Femur (tissue), 1 donor: ENCODE results near the gene SNX25.
"Not testable (repeated sequence)": the region's sequence is repeated elsewhere in the genome, so short reads cannot be mapped to it uniquely, and the experiment has no call there.

Experiments
- DNase-seq: peaks from one replicate; pipeline ENCODE4 v3.0.0-alpha.2; 2017

SNX25 gene

GRCh38 chr4:185205697-185206342 is 3.6 kb upstream of the SNX25 start:
- DNase-seq, result no peak

- DNase-seq, result no peak
Measured at GRCh38 chr4:185207466-185207865, 1.9 kb upstream of the SNX25 start.

- not testable (repeated sequence) for DNase-seq
Measured at GRCh38 chr4:185209852-185210101, 379 bp downstream of the SNX25 start.

- DNase-seq, result peak; percentile 72
Measured at GRCh38 chr4:185210102-185210981, 944 bp downstream of the SNX25 start.

GRCh38 chr4:185211035-185211434 is 1.6 kb downstream of the SNX25 start:
- no peak for DNase-seq

GRCh38 chr4:185211641-185212040 is 2.2 kb downstream of the SNX25 start:
- DNase-seq, result no peak

- no peak for DNase-seq
Measured at GRCh38 chr4:185212581-185212980, 3.2 kb downstream of the SNX25 start.

- no peak for DNase-seq
Measured at GRCh38 chr4:185213877-185214276, 4.5 kb downstream of the SNX25 start.

- no peak for DNase-seq
Measured at GRCh38 chr4:185215261-185215660, 5.9 kb downstream of the SNX25 start.

GRCh38 chr4:185217408-185217975 is 8.1 kb downstream of the SNX25 start:
- DNase-seq, result no peak

- no peak for DNase-seq
Measured at GRCh38 chr4:185218312-185218711, 8.9 kb downstream of the SNX25 start.

- peak; percentile 90 for DNase-seq
Measured at GRCh38 chr4:185219551-185220344, 10.3 kb downstream of the SNX25 start.

GRCh38 chr4:185221491-185221890 is 12.1 kb downstream of the SNX25 start:
- no peak for DNase-seq

GRCh38 chr4:185221912-185222311 is 12.5 kb downstream of the SNX25 start:
- no peak for DNase-seq

- no peak for DNase-seq
Measured at GRCh38 chr4:185222598-185222997, 13.2 kb downstream of the SNX25 start.

- no peak for DNase-seq
Measured at GRCh38 chr4:185224597-185224996, 15.2 kb downstream of the SNX25 start.

GRCh38 chr4:185225940-185226339 is 16.5 kb downstream of the SNX25 start:
- no peak for DNase-seq

- DNase-seq, result no peak
Measured at GRCh38 chr4:185227131-185227551, 17.7 kb downstream of the SNX25 start.

- no peak for DNase-seq
Measured at GRCh38 chr4:185227713-185228278, 18.4 kb downstream of the SNX25 start.

- no peak for DNase-seq
Measured at GRCh38 chr4:185229021-185229818, 19.8 kb downstream of the SNX25 start.

- DNase-seq, result no peak
Measured at GRCh38 chr4:185232370-185232769, 23.0 kb downstream of the SNX25 start.
